ENCODE results near the gene NDUFS4.

GRCh38 chr5:53555160-53555559 lies 5.3 kb upstream of the NDUFS4 start:
- TF ChIP-seq, protein P1, sequence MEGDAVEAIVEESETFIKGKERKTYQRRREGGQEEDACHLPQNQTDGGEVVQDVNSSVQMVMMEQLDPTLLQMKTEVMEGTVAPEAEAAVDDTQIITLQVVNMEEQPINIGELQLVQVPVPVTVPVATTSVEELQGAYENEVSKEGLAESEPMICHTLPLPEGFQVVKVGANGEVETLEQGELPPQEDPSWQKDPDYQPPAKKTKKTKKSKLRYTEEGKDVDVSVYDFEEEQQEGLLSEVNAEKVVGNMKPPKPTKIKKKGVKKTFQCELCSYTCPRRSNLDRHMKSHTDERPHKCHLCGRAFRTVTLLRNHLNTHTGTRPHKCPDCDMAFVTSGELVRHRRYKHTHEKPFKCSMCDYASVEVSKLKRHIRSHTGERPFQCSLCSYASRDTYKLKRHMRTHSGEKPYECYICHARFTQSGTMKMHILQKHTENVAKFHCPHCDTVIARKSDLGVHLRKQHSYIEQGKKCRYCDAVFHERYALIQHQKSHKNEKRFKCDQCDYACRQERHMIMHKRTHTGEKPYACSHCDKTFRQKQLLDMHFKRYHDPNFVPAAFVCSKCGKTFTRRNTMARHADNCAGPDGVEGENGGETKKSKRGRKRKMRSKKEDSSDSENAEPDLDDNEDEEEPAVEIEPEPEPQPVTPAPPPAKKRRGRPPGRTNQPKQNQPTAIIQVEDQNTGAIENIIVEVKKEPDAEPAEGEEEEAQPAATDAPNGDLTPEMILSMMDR (IDR thresholded peaks at IDR 0.05) = no peak
- no peak for TF ChIP-seq POLR2A (IDR thresholded peaks at IDR 0.05)
- TF ChIP-seq POLR2AphosphoS5 (IDR thresholded peaks at IDR 0.05) = no peak
- no peak for TF ChIP-seq EP300 (IDR thresholded peaks at IDR 0.05)

Measured in upper lobe of left lung (tissue), 4 donors.